MM.1S (cell line): Measurements from ENCODE around the gene ZNF618.
"Not testable (repeated sequence)": the region's sequence is repeated elsewhere in the genome, so short reads cannot be mapped to it uniquely, and the experiment has no call there.

Experiments used
- EZH2 ChIP-seq: fragments of 300-600 bp; sonication (generic); optimal IDR thresholded peaks from 2 replicates; pipeline ENCODE3; 2017; ENCODE audit warnings: low read depth, mild to moderate bottlenecking, antibody characterized with exemption, low read length, mixed read lengths
- TF ChIP-seq, protein P1 (sequence below): fragments of 300-600 bp; sonication (generic); IDR thresholded peaks from 2 replicates; pipeline ENCODE4 v1.5.1; 2016; ENCODE audit warnings: antibody characterized with exemption, low read length, mixed read lengths

DNA sequence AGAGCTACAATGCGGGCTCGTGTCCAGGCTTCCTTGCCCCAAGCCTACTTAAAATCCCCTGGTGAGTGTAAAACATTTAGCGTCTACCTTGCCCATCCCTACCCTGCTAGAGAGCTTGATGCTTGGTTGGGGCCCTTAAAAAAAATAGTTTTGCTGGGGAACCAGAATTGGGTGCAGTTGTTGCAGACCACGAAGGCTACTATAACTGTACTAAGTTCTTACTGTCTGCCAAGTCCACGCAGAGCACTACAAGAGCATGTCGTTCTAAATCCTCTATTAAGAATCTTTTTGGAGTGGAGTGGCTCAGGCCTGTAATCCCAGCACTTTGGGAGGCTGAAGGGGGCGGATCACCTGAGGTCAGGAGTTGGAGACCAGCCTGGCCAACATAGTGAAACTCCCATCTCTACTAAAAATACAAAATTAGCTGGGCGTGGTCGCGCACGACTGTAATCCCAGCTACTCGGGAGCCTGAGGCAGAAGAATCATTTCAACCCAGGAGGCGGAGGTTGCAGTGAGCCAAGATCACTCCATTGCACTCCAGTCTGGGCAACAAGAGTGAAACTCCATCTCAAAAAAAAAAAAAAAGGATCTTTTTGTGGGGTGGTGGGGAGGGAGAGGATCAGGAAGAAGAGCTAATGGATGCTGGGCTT is 206.8 kb downstream of the ZNF618 start:
- TF ChIP-seq, protein P1, sequence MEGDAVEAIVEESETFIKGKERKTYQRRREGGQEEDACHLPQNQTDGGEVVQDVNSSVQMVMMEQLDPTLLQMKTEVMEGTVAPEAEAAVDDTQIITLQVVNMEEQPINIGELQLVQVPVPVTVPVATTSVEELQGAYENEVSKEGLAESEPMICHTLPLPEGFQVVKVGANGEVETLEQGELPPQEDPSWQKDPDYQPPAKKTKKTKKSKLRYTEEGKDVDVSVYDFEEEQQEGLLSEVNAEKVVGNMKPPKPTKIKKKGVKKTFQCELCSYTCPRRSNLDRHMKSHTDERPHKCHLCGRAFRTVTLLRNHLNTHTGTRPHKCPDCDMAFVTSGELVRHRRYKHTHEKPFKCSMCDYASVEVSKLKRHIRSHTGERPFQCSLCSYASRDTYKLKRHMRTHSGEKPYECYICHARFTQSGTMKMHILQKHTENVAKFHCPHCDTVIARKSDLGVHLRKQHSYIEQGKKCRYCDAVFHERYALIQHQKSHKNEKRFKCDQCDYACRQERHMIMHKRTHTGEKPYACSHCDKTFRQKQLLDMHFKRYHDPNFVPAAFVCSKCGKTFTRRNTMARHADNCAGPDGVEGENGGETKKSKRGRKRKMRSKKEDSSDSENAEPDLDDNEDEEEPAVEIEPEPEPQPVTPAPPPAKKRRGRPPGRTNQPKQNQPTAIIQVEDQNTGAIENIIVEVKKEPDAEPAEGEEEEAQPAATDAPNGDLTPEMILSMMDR = not testable (repeated sequence)
- TF ChIP-seq EZH2 = not testable (repeated sequence)
